Neutrophil (primary cell): ENCODE results near the gene RNU1-1.
"Not testable (repeated sequence)": the region's sequence is repeated elsewhere in the genome, so short reads cannot be mapped to it uniquely, and the experiment has no call there.

Experiments
- H3K27ac ChIP-seq: fragments of 200-600 bp; sonication (generic); 2 replicates; pipeline ENCODE4 v1.5.1; 2016; ENCODE audit warnings: mild to moderate bottlenecking, moderate library complexity
- H3K27me3 ChIP-seq: fragments of 200-600 bp; sonication (generic); 2 replicates; pipeline ENCODE4 v1.6.0; 2016; ENCODE audit warnings: mild to moderate bottlenecking
- H3K36me3 ChIP-seq: fragments of 200-600 bp; sonication (generic); 2 replicates; pipeline ENCODE4 v1.5.1; 2017
- H3K4me1 ChIP-seq, 2 experiments: fragments of 200-600 bp in 1 of 2; sonication (generic) in 1 of 2; 1 replicate in 1 of 2; 2 replicates in 1 of 2; pipeline versions ENCODE4 v1.5.1 to v1.6.1; 2013 to 2016; ENCODE audit warnings: low read depth in 1 of 2, low read length in 1 of 2, mild to moderate bottlenecking in 1 of 2, moderate library complexity in 1 of 2; ENCODE audit not compliant: control insufficient read depth in 1 of 2, insufficient read depth in 1 of 2
- H3K4me3 ChIP-seq, 2 experiments: fragments of 200-600 bp in 1 of 2; sonication (generic) in 1 of 2; 1 replicate in 1 of 2; 2 replicates in 1 of 2; pipeline ENCODE4 v1.5.1; 2013 to 2016; ENCODE audit warnings: low read depth in 1 of 2, low read length in 1 of 2, mild to moderate bottlenecking in 1 of 2, moderate library complexity in 1 of 2
- H3K9me3 ChIP-seq: fragments of 200-600 bp; sonication (generic); 2 replicates; pipeline ENCODE4 v1.5.1; 2016
- TF ChIP-seq, protein P1 (sequence below): fragments of 200-600 bp; sonication (generic); IDR thresholded peaks from 2 replicates; pipeline ENCODE4 v1.5.1; 2016; ENCODE audit warnings: antibody characterized with exemption

The RNU1-1 gene

DNA sequence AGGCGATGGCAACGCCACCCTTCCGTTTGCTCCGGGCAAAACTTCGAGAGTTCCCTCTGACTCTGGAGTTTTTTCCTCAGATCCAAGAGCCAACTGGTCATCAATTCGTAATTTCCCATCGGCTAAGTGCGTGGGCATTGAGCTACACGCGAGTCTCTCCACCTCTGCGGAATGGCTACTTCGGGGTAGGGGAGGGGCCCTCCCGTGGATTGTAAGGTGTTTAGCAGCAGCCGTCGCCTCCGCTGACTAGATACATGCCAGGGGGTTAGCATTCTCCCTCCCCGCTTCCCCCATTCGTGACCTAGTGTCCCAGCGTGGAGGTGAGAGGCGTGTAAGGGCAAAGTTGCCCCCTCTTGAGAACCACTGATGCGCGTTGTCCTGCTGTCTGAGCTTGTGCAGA lies 21.8 kb upstream of the RNU1-1 start:
- H3K36me3 ChIP-seq, H3K4me3 ChIP-seq, H3K4me1 ChIP-seq, H3K9me3 ChIP-seq, H3K27ac ChIP-seq: not testable (repeated sequence)
- H3K27me3 ChIP-seq: peaks cover 61% of the 10 kb centered on the region

DNA sequence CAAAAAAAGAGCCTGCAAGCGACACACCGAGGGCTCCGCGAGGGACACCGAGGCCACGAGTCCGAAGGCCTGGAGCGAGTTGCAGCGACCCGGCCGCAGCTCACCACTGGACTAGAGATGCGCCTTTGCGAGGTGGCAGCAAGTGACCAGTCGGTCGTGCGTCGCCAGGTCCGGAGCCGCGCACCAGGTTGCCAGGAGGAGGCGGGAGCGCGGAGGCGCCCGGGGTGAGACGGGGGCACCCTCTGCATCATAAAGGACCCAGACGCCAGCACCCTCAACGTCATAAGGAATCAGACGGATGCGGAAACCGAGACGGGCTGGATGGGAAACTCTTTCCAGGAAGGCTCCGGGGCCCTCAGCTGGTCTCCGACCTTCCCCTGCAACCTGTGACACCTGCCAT lies 21.4 kb upstream of the RNU1-1 start:
- H3K36me3 ChIP-seq, H3K4me1 ChIP-seq, H3K27ac ChIP-seq, H3K4me3 ChIP-seq, H3K9me3 ChIP-seq: not testable (repeated sequence)
- peaks cover 65% of the 10 kb centered on the region for H3K27me3 ChIP-seq

GRCh38 chr1:16534829-16535456 lies 20.9 kb upstream of the RNU1-1 start:
- peaks cover 69% of the 10 kb centered on the region for H3K27me3 ChIP-seq
- H3K36me3 ChIP-seq, H3K4me3 ChIP-seq, H3K4me1 ChIP-seq, H3K9me3 ChIP-seq, H3K27ac ChIP-seq: not testable (repeated sequence)

DNA sequence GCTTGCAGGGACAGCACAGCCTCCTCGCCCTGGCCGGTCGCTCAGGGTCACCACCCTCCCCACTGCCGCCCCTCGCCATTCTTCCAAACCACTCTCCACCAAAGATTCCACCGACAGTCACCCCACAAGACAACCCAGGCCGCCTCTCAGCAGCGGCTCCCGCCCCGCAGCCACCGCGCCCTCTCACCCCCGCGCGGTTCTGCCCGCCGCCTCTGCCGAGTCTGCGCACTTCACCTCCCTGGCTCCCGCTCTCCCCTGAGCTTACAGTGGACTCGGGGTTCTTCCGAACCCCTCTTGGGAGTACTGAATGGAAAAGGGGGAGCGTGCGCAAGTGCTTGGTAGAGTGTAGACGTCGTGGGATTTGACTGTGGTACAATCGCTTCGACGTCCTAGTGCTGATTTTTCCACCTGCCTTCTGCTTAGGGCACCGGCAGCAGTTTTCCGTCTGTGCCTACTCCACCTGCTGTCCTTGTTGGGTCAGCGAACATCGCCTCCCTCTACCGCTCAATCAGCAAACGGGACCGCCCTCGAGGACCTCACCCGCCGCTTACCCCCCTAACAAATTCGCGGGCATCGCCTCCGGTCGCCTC lies 20.2 kb upstream of the RNU1-1 start:
- not testable (repeated sequence) for H3K4me1 ChIP-seq, H3K27ac ChIP-seq, H3K9me3 ChIP-seq, H3K4me3 ChIP-seq, H3K36me3 ChIP-seq
- H3K27me3 ChIP-seq: peaks cover 73% of the 10 kb centered on the region

DNA sequence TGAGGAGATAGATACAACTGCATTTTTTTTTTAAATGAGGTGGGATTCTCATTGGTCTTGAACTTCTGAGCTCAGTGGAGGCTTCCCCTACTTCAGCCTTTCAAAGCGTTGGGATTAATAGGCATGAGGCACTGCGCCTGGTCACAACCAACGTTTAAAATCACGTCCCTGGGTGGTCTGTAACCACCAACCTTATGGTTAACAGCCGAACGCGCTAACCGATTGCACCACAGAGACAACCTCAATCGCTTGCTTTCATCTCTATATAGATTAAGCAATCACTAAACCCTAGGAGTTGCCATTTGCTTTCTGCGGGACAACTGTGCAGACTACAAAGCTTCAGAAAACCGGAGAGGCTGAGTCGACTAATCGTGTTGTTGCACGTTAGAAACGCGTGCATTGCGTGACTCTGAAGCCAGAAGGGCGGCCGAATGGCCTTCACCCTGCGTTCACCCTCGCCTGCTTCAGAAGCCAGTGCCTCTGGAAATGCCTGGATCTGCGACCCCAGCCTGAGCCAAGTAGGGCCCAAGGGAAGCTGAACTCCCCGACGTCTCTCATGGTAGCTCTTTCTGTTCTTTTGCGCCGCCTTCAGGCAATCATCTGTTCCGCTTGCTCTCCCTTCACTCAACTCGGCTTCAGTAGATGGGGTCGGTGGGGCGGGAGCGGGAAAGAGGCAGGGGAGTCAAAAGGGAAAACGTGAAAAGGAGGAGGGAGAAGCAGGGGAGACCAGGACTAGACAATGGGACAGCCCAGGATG lies 18.3 kb upstream of the RNU1-1 start:
- not testable (repeated sequence) for H3K9me3 ChIP-seq, H3K4me1 ChIP-seq, H3K27ac ChIP-seq, H3K36me3 ChIP-seq, H3K4me3 ChIP-seq
- peaks cover 86% of the 10 kb centered on the region for H3K27me3 ChIP-seq

DNA sequence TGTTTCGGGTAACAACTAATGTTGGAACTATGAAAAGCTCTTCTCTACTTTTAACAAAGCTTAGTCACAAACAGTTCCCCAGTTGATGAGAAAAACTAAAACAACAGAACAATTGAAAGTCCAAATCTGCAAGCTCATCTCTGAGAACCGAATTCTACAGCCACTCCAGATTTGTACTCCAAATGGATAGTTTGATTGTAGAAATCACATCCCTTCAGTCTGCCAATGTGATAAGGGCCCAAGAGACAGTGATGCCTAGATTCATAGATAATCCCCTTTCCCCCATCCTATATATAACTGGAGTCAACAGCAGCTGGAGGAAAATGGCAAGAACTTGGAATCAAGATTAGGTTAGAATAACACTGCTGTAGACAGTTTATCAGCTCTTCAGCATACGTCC lies 14.3 kb upstream of the RNU1-1 start:
- H3K4me1 ChIP-seq, H3K9me3 ChIP-seq, H3K4me3 ChIP-seq, H3K27ac ChIP-seq, H3K36me3 ChIP-seq: not testable (repeated sequence)
- peaks cover 66% of the 10 kb centered on the region for H3K27me3 ChIP-seq

- not testable (repeated sequence) for H3K9me3 ChIP-seq, H3K4me1 ChIP-seq, H3K36me3 ChIP-seq, H3K27ac ChIP-seq, H3K4me3 ChIP-seq
- peaks cover 54% of the 10 kb centered on the region for H3K27me3 ChIP-seq
These were observed 11.7 kb upstream of the RNU1-1 start for GRCh38 chr1:16525769-16526168.

GRCh38 chr1:16521679-16522078 lies 7.6 kb upstream of the RNU1-1 start:
- not testable (repeated sequence) for H3K4me3 ChIP-seq, H3K36me3 ChIP-seq, H3K4me1 ChIP-seq, H3K27ac ChIP-seq, H3K9me3 ChIP-seq
- peaks cover 58% of the 10 kb centered on the region for H3K27me3 ChIP-seq

- H3K4me3 ChIP-seq: no peak overlapping the region
These were observed 7.2 kb upstream of the RNU1-1 start for GRCh38 chr1:16521288-16521583.

GRCh38 chr1:16520435-16521287 lies 6.6 kb upstream of the RNU1-1 start:
- not testable (repeated sequence) for H3K9me3 ChIP-seq, H3K36me3 ChIP-seq, H3K4me3 ChIP-seq, H3K27ac ChIP-seq, H3K4me1 ChIP-seq
- peaks cover 54% of the 10 kb centered on the region for H3K27me3 ChIP-seq

More at GRCh38 chr1:16521288-16521583, 7.2 kb upstream of the RNU1-1 start:
- H3K4me1 ChIP-seq: no peaks in the 10 kb centered on the region
- peaks cover 58% of the 10 kb centered on the region for H3K27me3 ChIP-seq
- H3K9me3 ChIP-seq: no peaks in the 10 kb centered on the region
- no peaks in the 10 kb centered on the region for H3K36me3 ChIP-seq
- TF ChIP-seq, protein P1, sequence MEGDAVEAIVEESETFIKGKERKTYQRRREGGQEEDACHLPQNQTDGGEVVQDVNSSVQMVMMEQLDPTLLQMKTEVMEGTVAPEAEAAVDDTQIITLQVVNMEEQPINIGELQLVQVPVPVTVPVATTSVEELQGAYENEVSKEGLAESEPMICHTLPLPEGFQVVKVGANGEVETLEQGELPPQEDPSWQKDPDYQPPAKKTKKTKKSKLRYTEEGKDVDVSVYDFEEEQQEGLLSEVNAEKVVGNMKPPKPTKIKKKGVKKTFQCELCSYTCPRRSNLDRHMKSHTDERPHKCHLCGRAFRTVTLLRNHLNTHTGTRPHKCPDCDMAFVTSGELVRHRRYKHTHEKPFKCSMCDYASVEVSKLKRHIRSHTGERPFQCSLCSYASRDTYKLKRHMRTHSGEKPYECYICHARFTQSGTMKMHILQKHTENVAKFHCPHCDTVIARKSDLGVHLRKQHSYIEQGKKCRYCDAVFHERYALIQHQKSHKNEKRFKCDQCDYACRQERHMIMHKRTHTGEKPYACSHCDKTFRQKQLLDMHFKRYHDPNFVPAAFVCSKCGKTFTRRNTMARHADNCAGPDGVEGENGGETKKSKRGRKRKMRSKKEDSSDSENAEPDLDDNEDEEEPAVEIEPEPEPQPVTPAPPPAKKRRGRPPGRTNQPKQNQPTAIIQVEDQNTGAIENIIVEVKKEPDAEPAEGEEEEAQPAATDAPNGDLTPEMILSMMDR: no peak
- H3K27ac ChIP-seq: no peak overlapping the region

DNA sequence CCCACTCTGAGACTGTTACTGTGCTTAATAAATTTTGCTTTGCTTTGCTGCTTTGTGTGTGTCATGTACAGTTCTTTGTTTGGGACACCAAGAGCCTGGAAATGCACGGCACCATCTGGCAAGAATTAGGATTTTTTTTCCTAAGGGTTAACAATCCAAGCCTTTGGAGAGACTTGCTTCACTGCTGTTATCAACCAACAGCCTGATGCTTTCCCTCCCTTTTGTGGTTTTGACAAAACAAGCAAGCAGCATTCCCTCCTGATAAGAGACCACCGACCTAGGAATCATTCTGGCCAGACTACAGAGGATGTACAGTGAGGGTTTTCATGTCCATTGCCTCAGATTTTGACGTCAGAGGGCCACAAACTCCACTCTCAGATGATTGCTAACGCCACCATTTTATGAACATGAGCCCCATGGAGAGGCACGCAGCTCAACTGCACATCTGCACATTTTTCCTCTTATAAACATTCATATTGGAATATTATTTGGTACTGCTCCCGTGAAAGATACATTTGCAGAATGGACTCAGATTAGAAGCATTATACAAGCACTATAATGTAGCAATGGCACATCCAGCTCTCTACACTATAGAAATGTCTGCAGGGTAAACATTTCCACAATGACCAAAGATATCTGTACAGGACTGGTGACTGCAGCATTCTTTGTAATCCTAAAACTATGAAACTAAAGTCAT lies 5.3 kb upstream of the RNU1-1 start:
- H3K27ac ChIP-seq, H3K4me1 ChIP-seq, H3K9me3 ChIP-seq, H3K4me3 ChIP-seq, H3K36me3 ChIP-seq: not testable (repeated sequence)
- H3K27me3 ChIP-seq: peaks cover 52% of the 10 kb centered on the region

DNA sequence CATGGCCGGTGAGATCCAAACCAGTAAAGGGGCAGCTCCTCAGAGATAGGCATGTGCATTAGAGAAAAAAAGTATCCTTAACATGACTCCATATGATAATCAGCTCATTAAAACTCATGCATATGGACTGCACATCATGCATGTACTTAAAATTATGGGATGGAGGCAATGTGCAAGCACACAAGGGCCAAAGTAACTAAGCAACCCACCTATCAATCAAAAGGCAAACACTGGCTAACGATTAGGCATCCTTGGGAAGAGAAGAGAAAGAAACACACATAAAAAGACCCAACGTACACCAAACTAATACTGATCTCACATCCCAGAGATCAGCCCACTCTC lies 4.8 kb upstream of the RNU1-1 start:
- H3K4me1 ChIP-seq, H3K4me3 ChIP-seq, H3K9me3 ChIP-seq, H3K27ac ChIP-seq, H3K36me3 ChIP-seq: not testable (repeated sequence)
- peaks cover 47% of the 10 kb centered on the region for H3K27me3 ChIP-seq
